Measurements from ENCODE around the gene SLC29A4. TPM values are rescaled to one million over a fixed set of nuclear protein-coding genes. Genes with fewer than 3 reads are reported as not detected.

Gene SLC29A4
- total and polyA plus RNA-seq, 2 of the 13 experiments (the other 11 are each of a cell fraction or from before 2014, with no cell fraction given) = 29.7 to 31.7 TPM

GRCh38 chr7:5284304-5285281 lies 1.9 kb downstream of the SLC29A4 start (continued):
- TF ChIP-seq ZNF784 (CRISPR knock-in tag; IDR thresholded peaks at IDR 0.05; ENCODE audit: borderline replicate concordance) (0 out of 2 replicates have a peak, but pooled peaks have one; percentile 33), PRDM15 (CRISPR knock-in tag; IDR thresholded peaks at IDR 0.05) (peak; percentile 52; the same call in 1 of the 2 replicates), ARID4A (CRISPR knock-in tag; IDR thresholded peaks at IDR 0.05; ENCODE audit: borderline replicate concordance) (peak; percentile 80), ZNF646 (CRISPR knock-in tag; IDR thresholded peaks at IDR 0.05) (no peak), NR2C2 (CRISPR knock-in tag; IDR thresholded peaks at IDR 0.05; ENCODE audit: borderline replicate concordance) (peak; percentile 82), KLF15 (CRISPR knock-in tag; IDR thresholded peaks at IDR 0.05; ENCODE audit: borderline replicate concordance) (no peak), ZFP91 (CRISPR knock-in tag; IDR thresholded peaks at IDR 0.05; ENCODE audit: borderline replicate concordance) (peak; percentile 58; the same call in 1 of the 2 replicates), GATAD1 (CRISPR knock-in tag; IDR thresholded peaks at IDR 0.05) (peak; percentile 28)
